Keratinocyte (primary cell): ENCODE results near the gene BRPF1. TPM values are rescaled to one million over a fixed set of nuclear protein-coding genes. Genes with fewer than 3 reads are reported as not detected.

Experiments
- DNase-seq: peaks from one replicate; pipeline ENCODE4 v3.0.0-alpha.2; 2011; ENCODE audit warnings: low read depth, missing footprints, low spot score
- FAIRE-seq: peaks from 2 replicates; lab custom pipeline; 2011; peaks lifted over from hg19 to GRCh38; lab: Jason Lieb, UNC
- H2AFZ ChIP-seq: 2 replicates; pipeline ENCODE4 v1.6.0; 2012; ENCODE audit warnings: low read length, control low read depth, inconsistent platforms; ENCODE audit not compliant: control insufficient read depth
- H3K27ac ChIP-seq: 2 replicates; pipeline ENCODE4 v1.5.1; 2011; ENCODE audit warnings: low read length; ENCODE audit not compliant: control insufficient read depth, insufficient read depth
- H3K27me3 ChIP-seq: 3 replicates; pipeline ENCODE4 v1.6.0; 2011; ENCODE audit warnings: low read length; ENCODE audit not compliant: control insufficient read depth, insufficient read depth; ENCODE audit errors: extremely low read depth
- H3K36me3 ChIP-seq, 2 experiments: 2 replicates in 1 of 2; 3 replicates in 1 of 2; pipeline ENCODE4 v1.5.1; 2011; ENCODE audit warnings: low read length in 2 of 2, mild to moderate bottlenecking in 1 of 2; ENCODE audit not compliant: control insufficient read depth in 2 of 2, insufficient read depth in 2 of 2; ENCODE audit errors: extremely low read depth in 1 of 2
- H3K4me1 ChIP-seq: 3 replicates; pipeline ENCODE4 v1.5.1; 2011; ENCODE audit warnings: low read length; ENCODE audit not compliant: control insufficient read depth, insufficient read depth; ENCODE audit errors: extremely low read depth
- H3K4me2 ChIP-seq: 3 replicates; pipeline ENCODE4 v1.6.0; 2011; ENCODE audit warnings: low read depth, low read length; ENCODE audit not compliant: control insufficient read depth, insufficient read depth; ENCODE audit errors: extremely low read depth
- H3K4me3 ChIP-seq, 3 experiments: fragments of 200-600 bp in 1 of 3; sonication (generic) in 1 of 3; 2 replicates in 2 of 3; 3 replicates in 1 of 3; pipeline ENCODE4 v1.5.1; 2011 to 2016; ENCODE audit warnings: low read length in 3 of 3, mild to moderate bottlenecking in 3 of 3, control low read depth in 2 of 3, inconsistent platforms in 1 of 3, low read depth in 1 of 3, mixed read lengths in 1 of 3, mixed run types in 1 of 3, moderate library complexity in 1 of 3; ENCODE audit not compliant: control insufficient read depth in 2 of 3, insufficient read depth in 2 of 3; ENCODE audit errors: extremely low read depth in 1 of 3
- H3K79me2 ChIP-seq: 2 replicates; pipeline ENCODE4 v1.6.0; 2012; ENCODE audit warnings: low read length; ENCODE audit not compliant: control insufficient read depth, insufficient read depth
- H3K9ac ChIP-seq: 3 replicates; pipeline ENCODE4 v1.6.0; 2011; ENCODE audit warnings: low read length; ENCODE audit not compliant: control insufficient read depth, insufficient read depth; ENCODE audit errors: extremely low read depth
- H3K9me1 ChIP-seq: 3 replicates; pipeline ENCODE4 v1.6.0; 2011; ENCODE audit warnings: low read length; ENCODE audit not compliant: control insufficient read depth, insufficient read depth; ENCODE audit errors: extremely low read depth
- H3K9me3 ChIP-seq: 2 replicates; pipeline ENCODE4 v1.5.1; 2012; ENCODE audit warnings: low read depth, low read length; ENCODE audit not compliant: control insufficient read depth
- H4K20me1 ChIP-seq: 3 replicates; pipeline ENCODE4 v1.6.0; 2011; ENCODE audit warnings: low read length; ENCODE audit not compliant: control insufficient read depth, insufficient read depth; ENCODE audit errors: extremely low read depth
- CTCF ChIP-seq, 3 experiments: IDR thresholded peaks in 1 of 3; conservative IDR thresholded peaks in 1 of 3; optimal IDR thresholded peaks in 1 of 3; 2 replicates in 2 of 3; 3 replicates in 1 of 3; pipeline versions ENCODE3 to v1.5.1; 2011; ENCODE audit warnings: low read length in 3 of 3, mild to moderate bottlenecking in 3 of 3, moderate library complexity in 2 of 3, control low read depth in 1 of 3, inconsistent platforms in 1 of 3; ENCODE audit not compliant: insufficient read depth in 2 of 3; ENCODE audit errors: extremely low read depth in 1 of 3
- EZH2 ChIP-seq: IDR thresholded peaks from one replicate; pipeline ENCODE4 v1.6.1; 2012; ENCODE audit warnings: inconsistent platforms, mild to moderate bottlenecking, low read length, moderate library complexity
- dilution Hi-C: fragments of 300-500 bp; cut with MboI; formaldehyde crosslinking; loops from one replicate; pipeline ENCODE4 v1.7.0; 2020; ENCODE audit warnings: low sequenced_read_pairs; ENCODE audit not compliant: extremely low pct_ligation_motif_present
- polyA plus RNA-seq, 5 experiments: library from polyadenylated mRNA; depleted of rRNA in 3 of 5; stranded (reverse) in 3 of 5; stranded (forward) in 1 of 5; unstranded in 1 of 5; fragments of >200 nt; gene quantifications; 1 replicate in 1 of 5; 2 replicates in 3 of 5; 3 replicates in 1 of 5; pipeline versions ENCODE4 v1.2.1 to v1.2.3, GENCODE V29; 2011 to 2012; ENCODE audit warnings: missing spikeins in 2 of 5, low read depth in 1 of 5, low replicate concordance in 1 of 5

The BRPF1 gene
- polyA plus RNA-seq, 1 donor (not counting 4 experiments of a cell fraction or from before 2014, with no cell fraction given), result 8.0 TPM

- no peaks in the 10 kb centered on the region for H3K9me3 ChIP-seq
- peak within 1 kb of the TSS; percentile 82 for H2AFZ ChIP-seq
- DNase-seq (peak; percentile 45), FAIRE-seq (peak; percentile 60)
- peak within 1 kb of the TSS; percentile 81 for H3K27ac ChIP-seq
- peaks cover 14% of the 10 kb centered on the region for H3K4me1 ChIP-seq
- H4K20me1 ChIP-seq, result peaks cover 1% of the 10 kb centered on the region
- H3K4me2 ChIP-seq, result peak within 1 kb of the TSS; percentile 98
- dilution Hi-C loops, result no loop called here
- H3K27me3 ChIP-seq, result no peaks in the 10 kb centered on the region
- no peaks in the 10 kb centered on the region for H3K9me1 ChIP-seq
- H3K36me3 ChIP-seq, result peaks cover 12 to 28% of the 10 kb centered on the region in 2 experiments
- H3K4me3 ChIP-seq, result peak within 1 kb of the TSS; percentile 61 to 100 (median 86)
- H3K79me2 ChIP-seq, result peaks cover 53% of the 10 kb centered on the region
- TF ChIP-seq CTCF (optimal IDR thresholded peaks at IDR 0.05 in 1 of 3, IDR thresholded peaks at IDR 0.05 in 1 of 3, conservative IDR thresholded peaks at IDR 0.05 in 1 of 3; ENCODE audit: extremely low read depth in 1 of 3, insufficient read depth in 2 of 3, low read length in 3 of 3) (no peak), EZH2 (no peak)
- H3K9ac ChIP-seq, result peak within 1 kb of the TSS; percentile 96
These were observed 61.0 kb downstream of the BRPF1 start, which contains the start of the genes ARPC4 and TADA3 for GRCh38 chr3:9792405-9793160. Gene ARPC4, plus strand, starts transcription at chr3:9793082. Its CDS starts 40 bp downstream, at chr3:9793122. Gene TADA3, minus strand, starts transcription at chr3:9792473. Its CDS starts 1,007 bp downstream, at chr3:9791466.

GRCh38 chr3:9793161-9793781 lies 61.7 kb downstream of the BRPF1 start:
- peak overlapping the region; percentile 81 for H3K27ac ChIP-seq
- DNase-seq (no peak), FAIRE-seq (no peak)
- H3K4me1 ChIP-seq, result peaks cover 14% of the 10 kb centered on the region
- no peaks in the 10 kb centered on the region for H3K9me1 ChIP-seq
- H3K4me2 ChIP-seq, result peak overlapping the region; percentile 98
- H3K4me3 ChIP-seq, result peak overlapping the region; percentile 61 to 100 (median 86)
- H3K27me3 ChIP-seq, result no peaks in the 10 kb centered on the region
- TF ChIP-seq EZH2, result no peak
- peak overlapping the region; percentile 82 for H2AFZ ChIP-seq
- peak overlapping the region; percentile 96 for H3K9ac ChIP-seq
- H4K20me1 ChIP-seq, result peaks cover 2% of the 10 kb centered on the region
- H3K36me3 ChIP-seq, result peaks cover 13 to 27% of the 10 kb centered on the region in 2 experiments
- H3K9me3 ChIP-seq, result no peaks in the 10 kb centered on the region
- dilution Hi-C loops, result no loop called here
- peaks cover 57% of the 10 kb centered on the region for H3K79me2 ChIP-seq
